AG08395 (cell line): ENCODE data around the gene GYPC.
"Not testable (repeated sequence)": the region's sequence is repeated elsewhere in the genome, so short reads cannot be mapped to it uniquely, and the experiment has no call there.

Experiments
- DNase-seq: peaks from one replicate; pipeline ENCODE4 v3.0.0; 2012; ENCODE audit warnings: mixed read lengths, low spot score

Gene GYPC

GRCh38 chr2:126671488-126671887, 15.5 kb downstream of the GYPC start:
- DNase-seq: no peak

- DNase-seq: no peak
Measured at GRCh38 chr2:126672980-126673605, 17.1 kb downstream of the GYPC start.

GRCh38 chr2:126674075-126674744, 18.3 kb downstream of the GYPC start:
- no peak for DNase-seq

GRCh38 chr2:126675637-126676036, 19.7 kb downstream of the GYPC start:
- DNase-seq: no peak

DNA sequence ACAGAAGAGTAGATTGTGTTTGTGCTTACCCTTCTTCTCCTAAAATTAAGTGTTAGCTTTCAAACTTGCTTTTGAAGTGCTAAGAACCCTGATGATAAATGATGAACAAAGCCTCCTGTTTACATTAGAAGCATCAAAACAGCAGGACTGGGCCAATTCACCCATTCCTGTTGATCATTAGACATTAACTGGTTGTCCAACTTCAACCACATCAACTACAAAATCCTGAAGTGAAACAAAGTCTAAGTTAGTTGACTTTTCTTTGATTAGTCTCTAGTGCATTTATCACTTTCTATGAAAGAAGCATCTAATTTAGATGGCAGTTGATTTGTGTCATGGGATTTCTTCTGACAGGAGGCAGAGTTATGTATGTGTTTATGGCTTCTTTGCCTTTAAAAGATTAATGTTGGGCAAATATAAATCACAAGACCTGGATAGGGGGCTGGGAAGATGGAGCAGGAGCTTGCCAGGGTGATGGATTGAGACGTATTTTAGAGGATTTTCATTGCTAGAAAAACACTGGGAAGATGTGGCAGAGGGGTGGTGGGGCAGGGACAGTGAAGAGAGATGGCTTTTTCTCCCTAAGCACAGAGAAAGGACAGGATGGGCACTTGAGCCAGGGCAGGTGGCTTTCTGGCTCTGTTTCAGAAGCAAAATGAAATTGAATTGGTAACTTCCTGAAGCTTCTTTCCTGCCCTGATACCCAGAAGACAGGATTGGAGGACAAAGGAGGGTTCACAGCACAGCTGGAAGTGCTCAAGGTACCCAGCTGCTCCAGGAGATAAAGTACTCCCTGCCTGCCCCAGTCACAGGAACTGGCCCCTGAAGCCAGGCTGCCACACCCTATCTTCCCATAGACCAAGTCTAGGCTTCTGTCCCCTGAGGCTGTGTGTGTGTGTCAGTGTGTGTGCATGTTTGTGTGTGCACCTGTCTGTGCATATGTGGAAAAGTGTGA, 20.5 kb downstream of the GYPC start:
- DNase-seq: no peak

GRCh38 chr2:126677176-126677538, 21.2 kb downstream of the GYPC start:
- no peak for DNase-seq

- no peak for DNase-seq
Measured at GRCh38 chr2:126678269-126679065, 22.5 kb downstream of the GYPC start.

- DNase-seq: no peak
Measured at GRCh38 chr2:126679094-126679713, 23.2 kb downstream of the GYPC start.

GRCh38 chr2:126681505-126681904, 25.5 kb downstream of the GYPC start:
- no peak for DNase-seq

DNA sequence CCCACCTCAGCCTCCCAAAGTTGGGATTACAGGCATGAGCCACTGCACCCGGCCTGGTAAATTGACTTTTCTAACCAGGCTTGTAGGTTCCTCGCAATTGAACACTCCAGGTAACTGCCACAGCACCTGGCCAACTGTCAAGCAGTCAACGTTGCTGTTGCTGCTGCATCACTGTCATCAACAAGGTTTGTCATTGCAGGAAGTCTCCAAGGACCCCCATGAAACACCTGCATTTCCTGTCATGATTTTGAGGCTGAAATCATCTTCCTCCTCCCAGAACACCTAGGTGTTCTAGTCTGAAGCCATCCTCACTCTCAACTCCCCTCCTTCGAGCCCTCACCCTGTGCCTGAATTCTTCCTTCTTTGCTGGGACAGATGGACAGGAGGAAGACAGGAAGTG, 29.7 kb downstream of the GYPC start:
- no peak for DNase-seq

GRCh38 chr2:126686286-126686685, 30.3 kb downstream of the GYPC start:
- DNase-seq: no peak

DNA sequence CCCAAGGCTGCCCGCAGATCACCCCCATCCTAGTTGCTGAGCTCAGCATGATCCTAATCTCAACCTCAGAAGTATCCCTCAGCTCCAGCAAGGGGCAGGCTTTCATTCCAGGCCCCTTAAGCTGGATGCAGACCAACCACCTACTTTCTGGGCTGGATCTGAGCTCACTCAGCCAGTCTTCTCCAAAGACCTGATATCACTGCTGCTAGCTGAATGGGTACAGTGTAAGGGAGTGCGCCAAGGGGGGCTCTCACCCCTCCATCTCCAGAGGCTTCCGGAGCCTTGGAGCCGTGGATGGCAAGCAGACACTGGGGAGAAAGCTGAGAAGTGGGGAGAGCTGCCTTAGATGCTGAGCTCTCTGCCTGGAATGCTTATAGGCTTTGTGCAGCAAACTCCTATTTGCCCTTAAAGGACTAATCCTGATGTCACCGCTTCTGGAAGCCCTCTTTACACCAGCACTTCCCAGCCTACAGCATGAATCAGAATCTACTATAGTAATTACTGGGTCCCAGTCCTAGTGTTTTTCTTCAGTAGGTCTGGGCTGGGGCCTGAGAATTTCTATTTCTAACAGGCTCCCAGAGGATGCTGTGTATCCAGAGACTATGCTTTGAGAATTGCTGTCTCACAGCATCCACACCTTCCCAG, 31.0 kb downstream of the GYPC start:
- no peak for DNase-seq

GRCh38 chr2:126687503-126687902, 31.5 kb downstream of the GYPC start:
- no peak for DNase-seq

GRCh38 chr2:126688594-126688993, 32.6 kb downstream of the GYPC start:
- not testable (repeated sequence) for DNase-seq

GRCh38 chr2:126692241-126692640, 36.3 kb downstream of the GYPC start:
- not testable (repeated sequence) for DNase-seq

DNA sequence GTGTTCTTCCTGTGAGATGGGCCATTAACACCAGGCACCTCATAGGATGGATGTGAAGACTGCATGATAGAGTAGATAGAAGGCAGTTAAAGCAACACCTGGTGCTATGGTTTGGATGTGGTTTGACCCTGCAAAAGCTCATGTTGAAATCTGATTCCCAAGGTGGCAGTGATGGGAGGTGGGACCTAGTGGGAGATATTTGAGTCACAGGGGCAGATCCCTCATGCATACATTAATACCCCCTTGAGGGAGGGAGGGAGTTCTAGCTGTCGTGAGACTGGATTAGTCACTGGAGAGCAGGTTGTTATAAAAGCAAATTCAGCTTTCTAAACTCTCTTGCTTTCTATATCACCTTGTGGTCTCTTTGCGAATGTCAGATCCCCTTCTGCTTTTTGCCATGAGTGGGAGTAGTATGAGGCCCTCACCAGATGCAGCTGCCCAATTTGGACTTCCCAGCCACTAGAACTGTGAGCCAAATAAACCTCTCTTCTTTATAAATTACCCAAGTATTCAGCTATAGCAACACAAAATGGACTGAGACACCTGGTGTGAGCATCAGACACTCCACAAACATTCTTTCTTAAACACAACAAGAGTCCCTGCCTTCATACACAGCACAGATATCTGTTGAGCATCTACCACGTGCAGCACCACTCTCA, 37.1 kb downstream of the GYPC start:
- DNase-seq: not testable (repeated sequence)

GRCh38 chr2:126696644-126697520, 40.9 kb downstream of the GYPC start:
- DNase-seq: no peak

DNA sequence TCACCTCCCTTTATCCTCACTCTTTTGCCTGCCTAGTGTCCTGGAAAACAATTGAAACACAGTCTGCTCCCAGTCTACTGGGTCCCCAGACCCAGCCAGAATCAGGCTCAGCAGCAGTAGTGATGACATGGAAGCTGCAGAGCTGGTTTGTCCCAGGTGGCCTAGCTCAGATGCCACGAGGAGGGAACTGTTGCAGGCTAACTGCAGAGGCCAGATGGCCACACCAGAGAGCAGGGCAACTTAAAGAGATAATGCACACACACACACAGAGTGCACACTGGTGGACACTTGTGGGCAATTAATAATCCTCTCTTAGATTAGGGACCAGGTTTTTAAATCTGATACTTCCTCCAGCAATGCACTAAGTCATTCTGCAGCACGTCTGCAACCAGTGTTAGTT, 42.4 kb downstream of the GYPC start:
- DNase-seq: no peak

- DNase-seq: no peak
Measured at GRCh38 chr2:126699018-126699417, 43.1 kb downstream of the GYPC start.
